ENCODE data around the gene DAAM2.

DNA sequence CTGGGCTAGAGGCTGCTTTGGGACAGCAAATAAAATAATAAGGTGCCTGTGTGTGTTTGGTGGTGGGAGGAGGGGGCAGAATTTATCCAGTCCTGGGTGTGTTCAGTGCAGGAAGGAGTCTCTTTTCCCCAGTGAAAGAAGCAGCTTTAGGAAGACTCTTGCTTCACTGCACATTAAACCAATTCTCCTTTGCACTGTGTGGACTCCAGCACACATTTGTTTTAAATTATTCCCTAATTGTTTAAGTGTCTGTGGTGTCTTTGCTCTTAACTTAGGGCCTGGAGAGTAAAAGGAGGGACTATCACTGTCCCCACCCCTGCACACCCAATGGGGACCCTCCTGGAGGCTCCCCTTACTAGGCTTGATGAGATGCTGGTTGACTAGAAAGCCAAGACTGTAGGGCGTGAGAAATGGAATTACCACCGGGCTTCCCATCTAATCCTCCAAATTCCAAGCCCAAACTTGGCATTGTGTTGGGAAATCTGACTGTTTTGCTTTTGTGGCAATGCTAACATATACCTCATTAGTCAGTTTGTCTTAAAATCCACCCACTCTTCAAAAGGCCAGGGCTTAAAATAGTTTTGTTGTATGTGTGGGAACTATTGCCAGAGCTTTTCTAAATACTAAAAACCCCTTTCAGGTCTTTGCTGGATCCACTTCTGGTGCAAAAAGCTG lies 13.5 kb upstream of the DAAM2 start:
- TF ChIP-seq, protein P1, sequence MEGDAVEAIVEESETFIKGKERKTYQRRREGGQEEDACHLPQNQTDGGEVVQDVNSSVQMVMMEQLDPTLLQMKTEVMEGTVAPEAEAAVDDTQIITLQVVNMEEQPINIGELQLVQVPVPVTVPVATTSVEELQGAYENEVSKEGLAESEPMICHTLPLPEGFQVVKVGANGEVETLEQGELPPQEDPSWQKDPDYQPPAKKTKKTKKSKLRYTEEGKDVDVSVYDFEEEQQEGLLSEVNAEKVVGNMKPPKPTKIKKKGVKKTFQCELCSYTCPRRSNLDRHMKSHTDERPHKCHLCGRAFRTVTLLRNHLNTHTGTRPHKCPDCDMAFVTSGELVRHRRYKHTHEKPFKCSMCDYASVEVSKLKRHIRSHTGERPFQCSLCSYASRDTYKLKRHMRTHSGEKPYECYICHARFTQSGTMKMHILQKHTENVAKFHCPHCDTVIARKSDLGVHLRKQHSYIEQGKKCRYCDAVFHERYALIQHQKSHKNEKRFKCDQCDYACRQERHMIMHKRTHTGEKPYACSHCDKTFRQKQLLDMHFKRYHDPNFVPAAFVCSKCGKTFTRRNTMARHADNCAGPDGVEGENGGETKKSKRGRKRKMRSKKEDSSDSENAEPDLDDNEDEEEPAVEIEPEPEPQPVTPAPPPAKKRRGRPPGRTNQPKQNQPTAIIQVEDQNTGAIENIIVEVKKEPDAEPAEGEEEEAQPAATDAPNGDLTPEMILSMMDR (IDR thresholded peaks at IDR 0.05; ENCODE audit: low read depth, low read length, missing input control) = no peak
- TF ChIP-seq GABPA (IDR thresholded peaks at IDR 0.05 in 1 of 2, conservative IDR thresholded peaks at IDR 0.05 in 1 of 2) = no peak
- TF ChIP-seq, protein P2, sequence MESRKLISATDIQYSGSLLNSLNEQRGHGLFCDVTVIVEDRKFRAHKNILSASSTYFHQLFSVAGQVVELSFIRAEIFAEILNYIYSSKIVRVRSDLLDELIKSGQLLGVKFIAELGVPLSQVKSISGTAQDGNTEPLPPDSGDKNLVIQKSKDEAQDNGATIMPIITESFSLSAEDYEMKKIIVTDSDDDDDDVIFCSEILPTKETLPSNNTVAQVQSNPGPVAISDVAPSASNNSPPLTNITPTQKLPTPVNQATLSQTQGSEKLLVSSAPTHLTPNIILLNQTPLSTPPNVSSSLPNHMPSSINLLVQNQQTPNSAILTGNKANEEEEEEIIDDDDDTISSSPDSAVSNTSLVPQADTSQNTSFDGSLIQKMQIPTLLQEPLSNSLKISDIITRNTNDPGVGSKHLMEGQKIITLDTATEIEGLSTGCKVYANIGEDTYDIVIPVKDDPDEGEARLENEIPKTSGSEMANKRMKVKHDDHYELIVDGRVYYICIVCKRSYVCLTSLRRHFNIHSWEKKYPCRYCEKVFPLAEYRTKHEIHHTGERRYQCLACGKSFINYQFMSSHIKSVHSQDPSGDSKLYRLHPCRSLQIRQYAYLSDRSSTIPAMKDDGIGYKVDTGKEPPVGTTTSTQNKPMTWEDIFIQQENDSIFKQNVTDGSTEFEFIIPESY (IDR thresholded peaks at IDR 0.05) = no peak
- no peak for TF ChIP-seq SP1 (IDR thresholded peaks at IDR 0.05)
- TF ChIP-seq YY1 (IDR thresholded peaks at IDR 0.05) = no peak
- TF ChIP-seq, protein P3, sequence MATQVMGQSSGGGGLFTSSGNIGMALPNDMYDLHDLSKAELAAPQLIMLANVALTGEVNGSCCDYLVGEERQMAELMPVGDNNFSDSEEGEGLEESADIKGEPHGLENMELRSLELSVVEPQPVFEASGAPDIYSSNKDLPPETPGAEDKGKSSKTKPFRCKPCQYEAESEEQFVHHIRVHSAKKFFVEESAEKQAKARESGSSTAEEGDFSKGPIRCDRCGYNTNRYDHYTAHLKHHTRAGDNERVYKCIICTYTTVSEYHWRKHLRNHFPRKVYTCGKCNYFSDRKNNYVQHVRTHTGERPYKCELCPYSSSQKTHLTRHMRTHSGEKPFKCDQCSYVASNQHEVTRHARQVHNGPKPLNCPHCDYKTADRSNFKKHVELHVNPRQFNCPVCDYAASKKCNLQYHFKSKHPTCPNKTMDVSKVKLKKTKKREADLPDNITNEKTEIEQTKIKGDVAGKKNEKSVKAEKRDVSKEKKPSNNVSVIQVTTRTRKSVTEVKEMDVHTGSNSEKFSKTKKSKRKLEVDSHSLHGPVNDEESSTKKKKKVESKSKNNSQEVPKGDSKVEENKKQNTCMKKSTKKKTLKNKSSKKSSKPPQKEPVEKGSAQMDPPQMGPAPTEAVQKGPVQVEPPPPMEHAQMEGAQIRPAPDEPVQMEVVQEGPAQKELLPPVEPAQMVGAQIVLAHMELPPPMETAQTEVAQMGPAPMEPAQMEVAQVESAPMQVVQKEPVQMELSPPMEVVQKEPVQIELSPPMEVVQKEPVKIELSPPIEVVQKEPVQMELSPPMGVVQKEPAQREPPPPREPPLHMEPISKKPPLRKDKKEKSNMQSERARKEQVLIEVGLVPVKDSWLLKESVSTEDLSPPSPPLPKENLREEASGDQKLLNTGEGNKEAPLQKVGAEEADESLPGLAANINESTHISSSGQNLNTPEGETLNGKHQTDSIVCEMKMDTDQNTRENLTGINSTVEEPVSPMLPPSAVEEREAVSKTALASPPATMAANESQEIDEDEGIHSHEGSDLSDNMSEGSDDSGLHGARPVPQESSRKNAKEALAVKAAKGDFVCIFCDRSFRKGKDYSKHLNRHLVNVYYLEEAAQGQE (IDR thresholded peaks at IDR 0.05) = no peak
- no peak for TF ChIP-seq TAF1 (conservative IDR thresholded peaks at IDR 0.05)
- TF ChIP-seq EGR1 (IDR thresholded peaks at IDR 0.05; ENCODE audit: low read depth in 2 of 2) = no peak
- no peak for TF ChIP-seq JUND (IDR thresholded peaks at IDR 0.05)
- no peak for TF ChIP-seq RXRA (IDR thresholded peaks at IDR 0.05)
- TF ChIP-seq, protein P4, sequence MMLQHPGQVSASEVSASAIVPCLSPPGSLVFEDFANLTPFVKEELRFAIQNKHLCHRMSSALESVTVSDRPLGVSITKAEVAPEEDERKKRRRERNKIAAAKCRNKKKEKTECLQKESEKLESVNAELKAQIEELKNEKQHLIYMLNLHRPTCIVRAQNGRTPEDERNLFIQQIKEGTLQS (IDR thresholded peaks at IDR 0.05) = no peak
- TF ChIP-seq, protein P5, sequence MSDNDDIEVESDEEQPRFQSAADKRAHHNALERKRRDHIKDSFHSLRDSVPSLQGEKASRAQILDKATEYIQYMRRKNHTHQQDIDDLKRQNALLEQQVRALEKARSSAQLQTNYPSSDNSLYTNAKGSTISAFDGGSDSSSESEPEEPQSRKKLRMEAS (IDR thresholded peaks at IDR 0.05) = no peak
- no peak for TF ChIP-seq RAD21 (IDR thresholded peaks at IDR 0.05)

Data from liver (tissue), 3 donors.